NK-92 (cell line): Measurements from ENCODE around the gene NRK.
"Not testable (repeated sequence)": the region's sequence is repeated elsewhere in the genome, so short reads cannot be mapped to it uniquely, and the experiment has no call there.

ENCODE experiments used
- DNase-seq: peaks from one replicate; lab custom pipeline; 2025; ENCODE audit not compliant: unreplicated experiment; lab: John Stamatoyannopoulos, UW

Gene NRK, protein sequence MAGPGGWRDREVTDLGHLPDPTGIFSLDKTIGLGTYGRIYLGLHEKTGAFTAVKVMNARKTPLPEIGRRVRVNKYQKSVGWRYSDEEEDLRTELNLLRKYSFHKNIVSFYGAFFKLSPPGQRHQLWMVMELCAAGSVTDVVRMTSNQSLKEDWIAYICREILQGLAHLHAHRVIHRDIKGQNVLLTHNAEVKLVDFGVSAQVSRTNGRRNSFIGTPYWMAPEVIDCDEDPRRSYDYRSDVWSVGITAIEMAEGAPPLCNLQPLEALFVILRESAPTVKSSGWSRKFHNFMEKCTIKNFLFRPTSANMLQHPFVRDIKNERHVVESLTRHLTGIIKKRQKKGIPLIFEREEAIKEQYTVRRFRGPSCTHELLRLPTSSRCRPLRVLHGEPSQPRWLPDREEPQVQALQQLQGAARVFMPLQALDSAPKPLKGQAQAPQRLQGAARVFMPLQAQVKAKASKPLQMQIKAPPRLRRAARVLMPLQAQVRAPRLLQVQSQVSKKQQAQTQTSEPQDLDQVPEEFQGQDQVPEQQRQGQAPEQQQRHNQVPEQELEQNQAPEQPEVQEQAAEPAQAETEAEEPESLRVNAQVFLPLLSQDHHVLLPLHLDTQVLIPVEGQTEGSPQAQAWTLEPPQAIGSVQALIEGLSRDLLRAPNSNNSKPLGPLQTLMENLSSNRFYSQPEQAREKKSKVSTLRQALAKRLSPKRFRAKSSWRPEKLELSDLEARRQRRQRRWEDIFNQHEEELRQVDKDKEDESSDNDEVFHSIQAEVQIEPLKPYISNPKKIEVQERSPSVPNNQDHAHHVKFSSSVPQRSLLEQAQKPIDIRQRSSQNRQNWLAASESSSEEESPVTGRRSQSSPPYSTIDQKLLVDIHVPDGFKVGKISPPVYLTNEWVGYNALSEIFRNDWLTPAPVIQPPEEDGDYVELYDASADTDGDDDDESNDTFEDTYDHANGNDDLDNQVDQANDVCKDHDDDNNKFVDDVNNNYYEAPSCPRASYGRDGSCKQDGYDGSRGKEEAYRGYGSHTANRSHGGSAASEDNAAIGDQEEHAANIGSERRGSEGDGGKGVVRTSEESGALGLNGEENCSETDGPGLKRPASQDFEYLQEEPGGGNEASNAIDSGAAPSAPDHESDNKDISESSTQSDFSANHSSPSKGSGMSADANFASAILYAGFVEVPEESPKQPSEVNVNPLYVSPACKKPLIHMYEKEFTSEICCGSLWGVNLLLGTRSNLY (N-terminal part only)

DNA sequence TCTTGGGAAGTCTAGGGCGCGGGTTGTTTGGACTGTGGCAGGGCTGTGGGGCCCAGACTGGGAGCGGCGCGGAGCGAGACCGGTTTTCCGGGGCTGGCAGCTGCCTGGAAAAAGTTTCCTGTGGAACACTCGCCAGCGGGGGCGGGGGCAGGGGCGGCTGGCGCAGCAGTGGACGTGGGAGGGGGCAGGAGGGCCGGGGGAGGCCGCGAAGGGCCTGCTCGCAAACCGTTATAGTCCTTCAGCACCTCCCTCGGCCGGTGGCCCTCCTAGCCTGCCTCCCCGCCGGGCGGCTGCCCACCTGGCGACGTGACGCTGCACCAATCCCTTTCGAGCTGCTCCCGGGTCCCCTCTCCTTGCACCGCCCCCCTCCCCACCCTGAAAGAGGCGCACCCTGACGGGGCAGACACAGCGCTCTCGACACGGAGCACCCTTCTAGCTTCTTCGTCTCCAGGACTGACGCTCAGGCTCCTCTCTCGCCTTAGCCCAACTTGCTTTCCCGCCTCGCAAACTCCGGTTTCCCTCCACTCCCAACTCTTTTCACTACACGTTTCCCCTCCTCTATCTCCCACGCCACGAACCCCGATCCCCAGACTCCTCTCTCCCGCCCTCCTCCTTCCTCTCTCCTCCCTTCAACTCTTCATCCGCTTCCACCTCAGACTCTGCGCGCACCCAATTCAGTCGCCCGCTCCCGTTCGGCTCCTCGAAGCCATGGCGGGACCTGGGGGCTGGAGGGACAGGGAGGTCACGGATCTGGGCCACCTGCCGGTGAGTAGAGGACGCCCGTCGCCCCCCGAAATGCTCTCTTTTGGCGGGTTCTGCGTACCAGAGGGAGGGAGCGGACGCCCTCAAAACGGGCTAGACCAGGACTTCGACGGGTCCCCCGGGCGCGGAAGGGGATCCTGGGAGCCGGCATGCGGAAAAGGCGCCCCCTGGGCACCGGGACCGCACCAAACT lies at the start of gene NRK:
Gene NRK, plus strand, starts transcription at position 402 of the 954 bp plus-strand sequence. Its CDS starts 307 bp downstream, at position 709.
- no peak for DNase-seq

DNA sequence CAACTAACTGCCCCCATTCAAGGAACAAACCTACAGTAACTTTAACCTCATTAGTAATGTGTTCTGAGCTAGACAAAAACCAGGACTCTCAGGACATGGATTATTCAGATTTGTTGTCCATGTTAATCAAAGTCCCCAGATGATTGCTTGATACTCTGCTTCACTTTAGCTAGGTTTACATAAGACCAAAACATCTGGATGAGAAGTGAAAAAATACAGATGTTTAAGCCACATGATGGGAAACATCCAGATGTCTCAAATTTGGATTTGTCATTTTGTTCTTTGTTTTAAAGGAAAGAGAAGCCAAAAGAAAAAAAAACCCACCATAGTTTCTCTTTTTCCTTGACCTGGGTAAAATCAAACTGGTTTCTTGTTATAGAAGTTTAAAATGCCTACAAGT lies 48.5 kb upstream of the NRK start:
- no peak for DNase-seq

DNA sequence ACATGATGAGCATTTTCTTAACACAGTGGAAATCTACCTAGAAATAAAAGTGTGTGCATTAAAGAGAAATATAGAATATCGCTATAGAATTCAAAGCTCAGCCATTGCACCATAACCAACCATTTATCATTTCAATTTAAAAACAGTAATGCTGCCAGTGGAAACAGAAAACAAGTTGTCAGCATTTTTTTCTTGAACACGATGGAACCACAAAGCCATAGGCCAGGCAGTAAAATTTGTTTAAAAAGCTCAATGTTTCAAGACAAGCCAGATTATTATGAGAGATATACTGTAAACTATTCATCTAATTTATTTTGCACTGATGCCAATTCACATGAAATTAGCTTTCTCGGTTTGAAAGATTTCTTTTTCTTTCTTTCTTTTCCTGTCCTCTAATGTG lies 46.7 kb upstream of the NRK start:
- DNase-seq = no peak

DNA sequence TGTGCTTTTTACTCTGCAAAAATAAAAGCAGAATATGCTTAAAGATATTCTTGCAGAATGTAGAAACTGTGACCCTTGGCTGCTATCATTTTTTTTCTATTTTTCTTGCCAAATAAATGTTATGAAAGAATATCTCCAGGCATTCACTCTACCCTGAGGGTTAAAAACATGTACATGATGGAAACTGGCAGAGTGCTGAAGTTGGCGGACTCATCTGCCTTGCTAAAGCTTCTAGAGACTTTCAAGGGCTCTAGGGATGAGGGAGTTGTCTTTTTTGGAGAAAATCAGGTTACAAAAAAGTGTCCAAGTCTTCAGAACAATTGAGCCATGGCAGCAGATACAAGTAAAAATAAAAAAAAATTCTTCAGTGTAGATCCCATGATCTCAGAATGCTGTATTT lies 40.5 kb upstream of the NRK start:
- no peak for DNase-seq

DNA sequence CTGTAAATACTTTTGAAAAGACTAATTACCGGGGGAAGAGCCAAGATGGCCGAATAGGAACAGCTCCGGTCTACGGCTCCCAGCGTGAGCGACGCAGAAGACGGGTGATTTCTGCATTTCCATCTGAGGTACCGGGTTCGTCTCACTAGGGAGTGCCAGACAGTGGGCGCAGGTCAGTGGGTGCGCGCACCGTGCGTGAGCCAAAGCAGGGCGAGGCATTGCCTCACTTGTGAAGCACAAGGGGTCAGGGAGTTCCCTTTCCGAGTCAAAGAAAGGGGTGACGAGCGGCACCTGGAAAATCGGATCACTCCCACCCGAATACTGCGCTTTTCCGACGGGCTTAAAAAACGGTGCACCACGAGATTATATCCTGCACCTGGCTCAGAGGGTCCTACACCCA lies 25.5 kb upstream of the NRK start:
- not testable (repeated sequence) for DNase-seq

DNA sequence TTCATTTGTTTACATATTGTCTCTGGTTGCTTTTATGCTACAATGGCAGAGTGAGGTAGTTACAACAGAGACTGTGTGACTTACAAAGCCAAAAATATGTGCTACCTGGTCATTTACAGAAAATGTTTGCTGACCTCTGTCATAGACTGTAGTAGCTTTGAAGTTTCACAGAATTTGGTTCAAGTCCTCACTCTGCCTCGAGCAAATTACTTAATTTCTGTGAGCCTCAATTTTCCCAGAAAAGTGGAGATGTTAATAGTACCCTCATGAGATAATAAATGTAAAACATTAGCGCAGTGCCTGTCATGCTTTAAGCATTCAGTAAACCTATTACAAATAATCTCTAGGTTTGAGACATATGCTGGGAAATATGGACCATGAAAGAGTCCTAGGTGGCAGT lies 18.4 kb upstream of the NRK start:
- DNase-seq = no peak

DNA sequence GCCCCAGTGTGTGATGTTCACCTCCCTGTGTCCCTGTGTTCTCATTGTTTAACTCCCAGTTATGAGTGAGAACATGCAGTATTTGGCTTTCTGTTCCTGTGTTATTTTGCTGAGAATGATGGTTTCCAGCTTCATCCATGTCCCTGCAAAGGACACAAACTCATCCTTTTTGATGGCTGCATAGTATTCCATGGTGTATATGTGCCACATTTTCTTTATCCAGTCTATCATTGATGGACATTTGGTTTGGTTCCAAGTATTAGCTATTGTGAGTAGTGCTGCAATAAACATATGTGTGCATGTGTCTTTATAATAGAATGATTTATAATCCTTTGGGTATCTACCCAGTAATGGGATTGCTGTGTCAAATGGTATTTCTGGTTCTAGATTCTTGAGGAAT lies 16.7 kb upstream of the NRK start:
- not testable (repeated sequence) for DNase-seq

DNA sequence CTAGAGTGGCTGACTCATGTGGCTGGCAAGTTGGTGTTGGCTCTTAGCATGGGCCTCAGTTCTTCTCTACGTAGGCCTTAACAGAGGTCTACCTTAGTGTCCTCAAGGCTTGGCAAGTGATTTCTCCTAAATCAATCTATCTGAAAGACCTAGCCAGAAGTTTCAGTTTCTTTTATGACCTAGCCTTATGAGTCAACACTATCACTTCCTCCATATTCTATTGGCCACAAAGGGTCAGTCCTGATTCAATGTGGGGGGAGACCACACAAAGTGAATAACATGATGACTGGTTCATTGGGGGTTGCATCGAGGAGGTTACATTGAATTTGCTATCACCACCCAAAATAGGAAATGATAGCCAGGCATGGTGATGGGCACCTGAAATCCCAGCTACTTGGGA lies 5.8 kb upstream of the NRK start:
- DNase-seq = no peak

DNA sequence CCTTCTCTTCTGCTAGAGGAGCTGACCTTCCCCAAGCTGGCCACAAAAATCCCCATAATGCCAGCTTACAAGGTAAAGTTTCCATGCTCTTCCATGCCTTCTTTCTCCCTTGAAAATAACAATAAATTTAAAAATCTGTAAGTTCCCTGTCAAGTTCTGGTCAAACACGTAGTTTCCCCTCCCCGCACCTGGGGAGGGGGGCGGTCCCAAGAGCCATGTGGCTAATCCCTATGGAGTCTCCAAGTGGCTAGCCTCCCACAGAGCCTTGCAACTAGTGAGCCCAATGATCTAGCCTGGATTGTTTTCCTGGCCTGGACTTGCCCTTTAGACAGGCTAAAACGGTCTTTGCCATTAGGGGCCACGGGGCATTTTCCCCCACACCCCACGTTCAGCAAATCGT lies 2.1 kb upstream of the NRK start:
- no peak for DNase-seq

DNA sequence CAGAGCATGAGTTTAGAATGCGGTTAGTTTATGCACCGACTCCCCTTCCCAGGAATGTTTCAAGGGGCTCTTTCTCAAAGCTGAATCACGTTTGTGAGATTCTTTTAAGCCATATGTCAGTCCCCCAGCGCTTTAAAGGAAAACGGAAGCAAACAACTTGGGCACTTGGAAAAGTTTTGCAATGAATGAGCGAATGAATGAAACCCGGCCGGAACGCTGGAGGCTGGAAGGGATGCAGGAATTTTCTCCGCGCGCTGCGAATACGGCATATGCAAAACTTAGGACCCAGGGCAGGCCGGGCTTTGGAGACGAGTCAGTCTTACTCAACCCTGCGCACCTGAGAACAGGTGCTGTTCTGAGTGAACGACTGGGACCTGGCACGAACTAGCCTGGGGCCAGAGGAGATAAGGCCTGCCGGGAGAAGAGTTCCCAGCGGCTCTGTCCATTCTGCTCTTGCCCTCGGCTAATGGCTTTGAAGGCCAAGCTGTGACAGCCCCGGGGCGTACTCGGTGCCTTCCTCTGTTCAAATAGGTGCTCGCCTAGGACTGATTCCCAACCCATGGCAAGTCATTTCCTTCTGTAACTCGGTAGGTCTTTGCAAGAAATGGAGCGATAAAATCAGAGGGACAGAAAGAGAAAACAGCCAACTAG lies 743 bp upstream of the NRK start:
- no peak for DNase-seq

DNA sequence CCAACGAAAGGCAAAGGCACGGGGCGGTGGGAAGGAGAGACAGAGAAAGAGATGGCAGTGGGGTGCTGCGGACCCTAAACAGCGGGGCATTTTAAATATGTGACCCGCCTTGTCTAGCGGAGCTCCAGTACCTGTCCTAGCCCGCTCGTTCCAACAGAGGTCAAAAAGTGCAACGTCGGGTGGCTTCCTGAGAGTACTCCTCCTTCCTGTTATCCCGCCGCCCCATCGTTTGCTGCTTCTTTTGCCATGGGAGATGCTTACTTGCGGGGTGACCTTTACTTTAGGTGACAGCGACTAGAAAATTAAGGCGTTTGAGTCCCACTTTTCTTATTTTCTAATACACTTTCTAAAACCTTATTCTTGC lies 735 bp downstream of the NRK start:
- no peak for DNase-seq

DNA sequence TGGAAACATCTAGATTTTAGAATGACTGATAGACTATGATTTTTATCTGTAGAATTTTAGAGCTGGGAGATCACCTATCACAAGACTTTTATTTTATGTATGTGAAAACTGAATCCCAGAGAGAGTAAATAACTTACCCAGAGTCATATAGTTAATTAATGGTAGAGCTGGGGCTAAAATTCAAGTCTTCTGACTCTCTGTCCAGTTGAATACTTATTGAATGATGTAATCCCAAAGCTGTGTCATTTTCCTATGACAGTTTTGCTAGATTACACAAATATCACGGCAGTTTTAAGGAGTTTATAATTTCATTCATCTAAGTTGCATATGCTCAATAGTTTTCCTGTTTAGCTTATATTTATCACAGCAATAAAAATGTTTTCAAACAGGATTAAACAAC lies 6.7 kb downstream of the NRK start:
- DNase-seq = no peak

DNA sequence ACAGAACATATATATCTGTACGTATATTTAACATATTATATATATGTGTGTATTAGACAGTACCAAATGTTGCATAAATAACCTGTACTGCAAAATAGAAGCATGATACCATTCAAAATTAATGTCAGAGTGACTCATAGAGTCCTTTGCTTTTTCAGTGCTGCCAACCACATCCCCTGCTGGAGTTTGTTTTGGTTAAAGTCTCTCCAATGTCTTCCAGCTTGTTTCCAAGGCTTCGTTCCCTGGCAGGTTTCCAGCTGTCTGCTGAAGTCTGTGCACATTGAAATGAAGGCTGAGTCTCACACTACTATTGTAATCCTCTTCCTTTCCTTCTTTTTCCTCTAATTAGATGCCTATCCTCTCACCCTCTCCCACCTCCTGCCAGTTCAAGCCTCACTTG lies 14.9 kb downstream of the NRK start:
- no peak for DNase-seq

DNA sequence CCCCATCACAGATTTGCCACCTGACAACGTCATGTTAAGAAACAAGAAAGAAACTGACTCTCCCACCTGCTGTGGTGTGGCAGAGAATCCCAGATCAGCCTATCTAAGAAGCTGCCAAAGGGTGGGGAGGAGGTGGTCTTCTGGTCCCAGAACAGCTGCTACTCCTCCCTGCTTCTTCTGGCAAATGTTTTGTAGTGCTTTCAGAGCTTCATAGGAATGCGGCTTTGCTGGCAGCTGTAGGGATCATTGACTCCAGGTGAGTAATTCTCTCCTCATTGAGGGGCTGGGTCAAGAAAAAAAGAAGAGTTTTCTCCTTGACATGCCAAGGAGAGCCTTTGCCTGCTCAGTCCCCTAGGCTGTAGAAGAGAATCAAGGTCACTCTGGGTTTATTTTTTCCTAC lies 23.3 kb downstream of the NRK start:
- DNase-seq = no peak

DNA sequence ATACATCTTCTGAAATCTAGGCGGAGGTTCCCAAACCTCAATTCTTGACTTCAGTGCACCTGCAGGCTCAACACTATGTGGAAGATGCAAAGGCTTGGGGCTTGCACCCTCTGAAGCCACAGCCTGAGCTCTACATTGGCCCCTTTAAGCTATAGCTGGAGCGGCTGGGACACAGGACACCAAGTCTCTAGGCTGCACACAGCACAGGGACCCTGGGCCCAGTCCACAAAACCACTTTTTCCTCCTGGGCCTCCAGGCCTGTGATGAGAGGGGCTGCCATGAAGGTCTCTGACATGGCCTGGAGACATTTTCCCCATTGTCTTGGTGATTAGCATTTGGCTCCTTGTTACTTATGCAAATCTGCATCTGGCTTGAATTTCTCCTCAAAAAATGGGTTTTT lies 27.8 kb downstream of the NRK start:
- not testable (repeated sequence) for DNase-seq

DNA sequence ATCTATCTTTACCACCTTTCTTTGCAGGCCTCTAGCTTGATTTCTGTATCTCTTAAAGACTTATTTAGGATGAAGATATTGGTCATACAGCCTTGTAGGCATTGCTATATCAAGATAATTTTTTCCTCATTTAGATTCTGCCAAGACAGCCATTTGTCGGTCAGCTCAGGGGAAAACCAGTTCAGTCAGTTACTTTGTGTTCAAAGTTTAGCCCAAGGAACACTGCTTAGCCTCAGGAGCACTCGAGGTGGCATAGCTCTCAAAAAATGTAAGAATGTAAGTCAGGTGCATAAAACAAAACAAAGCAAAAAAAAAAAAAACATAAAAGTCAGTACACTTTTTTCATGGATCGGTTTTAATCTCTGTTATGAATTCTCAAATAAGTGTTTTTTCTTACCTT lies 43.4 kb downstream of the NRK start:
- no peak for DNase-seq

DNA sequence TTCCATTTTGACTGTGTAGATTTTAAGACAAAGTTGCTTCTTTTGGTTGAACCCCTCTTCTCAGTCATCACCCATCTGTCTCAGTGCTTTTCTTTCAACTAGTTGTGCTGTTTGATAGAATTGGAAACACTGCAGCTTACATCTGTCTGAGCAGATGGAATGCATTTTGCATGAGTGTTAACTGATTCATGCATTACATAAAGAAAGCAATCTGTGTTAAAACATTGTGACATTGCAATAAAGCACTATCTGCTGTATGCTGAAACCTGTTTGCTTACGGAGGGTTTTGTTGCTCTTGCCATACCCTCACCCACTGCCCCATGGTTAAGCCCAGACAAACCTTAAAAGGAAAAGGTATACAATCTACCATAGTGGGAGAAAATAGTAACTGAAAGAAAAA lies 47.4 kb downstream of the NRK start:
- DNase-seq = no peak

DNA sequence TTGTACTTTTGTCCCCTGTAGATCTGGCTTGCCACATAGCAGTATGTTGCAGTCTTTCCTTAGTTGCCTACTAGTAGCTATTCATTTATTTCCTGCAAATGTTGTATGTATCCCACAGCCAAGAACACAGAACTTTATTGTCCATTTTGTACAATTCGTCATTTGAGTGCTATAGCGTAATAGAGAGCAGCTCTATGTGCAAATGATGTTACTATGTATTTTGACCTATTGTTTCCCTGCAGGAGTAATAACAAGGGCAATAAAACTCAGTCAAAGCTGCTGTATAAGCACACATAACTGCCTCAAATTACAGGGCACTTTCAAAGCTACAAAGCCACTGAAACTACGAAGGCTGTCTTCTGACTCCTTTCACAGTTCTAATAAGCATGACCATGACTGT lies 48.1 kb downstream of the NRK start:
- DNase-seq = no peak

DNA sequence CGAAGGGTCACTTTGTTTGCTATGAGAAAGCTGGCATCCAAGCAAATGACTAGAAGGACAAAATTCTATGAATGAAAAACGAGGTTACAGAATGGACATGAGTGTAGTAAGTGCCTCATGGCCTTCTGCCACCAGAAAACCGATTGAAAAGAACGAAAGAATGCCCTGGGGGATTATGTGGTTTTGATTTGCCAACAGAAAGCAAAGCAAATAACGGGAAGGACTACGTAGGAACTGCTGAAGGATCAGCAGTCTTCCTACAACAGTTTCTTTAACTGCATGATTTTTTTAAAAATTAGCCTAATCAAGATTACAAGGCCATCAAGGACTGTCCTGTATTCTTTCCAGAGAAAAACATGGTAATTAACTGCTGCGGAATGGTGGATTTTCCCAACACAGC lies 50.6 kb downstream of the NRK start:
- no peak for DNase-seq

DNA sequence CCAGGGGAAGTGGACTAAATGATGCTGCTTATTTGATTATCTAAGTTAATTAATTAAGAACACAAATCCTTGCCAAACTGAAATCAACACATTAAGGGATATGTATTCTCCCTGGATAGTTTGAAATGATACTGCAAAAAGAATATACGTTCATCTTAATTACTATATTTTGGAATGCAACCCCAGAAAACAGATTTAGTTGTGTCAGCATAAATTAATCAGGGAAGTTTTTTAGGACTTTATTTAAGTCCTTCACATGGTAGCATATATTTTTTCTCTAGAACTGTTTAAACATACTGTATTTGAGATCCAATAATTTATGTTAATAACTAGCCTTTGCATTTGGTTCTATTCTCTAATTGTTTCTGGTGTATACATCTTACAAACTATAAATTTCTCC lies 52.5 kb downstream of the NRK start:
- no peak for DNase-seq
